Measurements from ENCODE around the gene CCDC69. TPM values are rescaled to one million over a fixed set of nuclear protein-coding genes. Genes with fewer than 3 reads are reported as not detected.
A peak's percentile ranks its signal among the peaks of the same experiment; 100 is the strongest.

The CCDC69 gene
- total RNA-seq, 1 experiment from 2014 or later: not detected

- peak; percentile 2 for DNase-seq (ENCODE audit: low read depth)
- in situ Hi-C loops (cut with HindIII; ENCODE audit: low pct_unique_long_range_greater_than_20kb, low sequenced_read_pairs): no loop called here
Measured at GRCh38 chr5:151156507-151157420, 67.1 kb downstream of the CCDC69 start.

GRCh38 chr5:151155775-151156506 lies 68.0 kb downstream of the CCDC69 start:
- no peak for DNase-seq (ENCODE audit: low read depth)
- in situ Hi-C loops (cut with HindIII; ENCODE audit: low pct_unique_long_range_greater_than_20kb, low sequenced_read_pairs): no loop called here

GRCh38 chr5:151154931-151155774 lies 68.7 kb downstream of the CCDC69 start:
- DNase-seq (ENCODE audit: low read depth): no peak
- in situ Hi-C loops (cut with HindIII; ENCODE audit: low pct_unique_long_range_greater_than_20kb, low sequenced_read_pairs): no loop called here

GRCh38 chr5:151153766-151154272 lies 70.1 kb downstream of the CCDC69 start:
- DNase-seq (ENCODE audit: low read depth): no peak
- in situ Hi-C loops (cut with HindIII; ENCODE audit: low pct_unique_long_range_greater_than_20kb, low sequenced_read_pairs): no loop called here

GRCh38 chr5:151153300-151153699 lies 70.6 kb downstream of the CCDC69 start:
- no peak for DNase-seq (ENCODE audit: low read depth)
- in situ Hi-C loops (cut with HindIII; ENCODE audit: low pct_unique_long_range_greater_than_20kb, low sequenced_read_pairs): no loop called here

- DNase-seq (ENCODE audit: low read depth): no peak
- in situ Hi-C loops (cut with HindIII; ENCODE audit: low pct_unique_long_range_greater_than_20kb, low sequenced_read_pairs): no loop called here
Measured at GRCh38 chr5:151151793-151152192, 72.1 kb downstream of the CCDC69 start.

- DNase-seq (ENCODE audit: low read depth): no peak
- in situ Hi-C loops (cut with HindIII; ENCODE audit: low pct_unique_long_range_greater_than_20kb, low sequenced_read_pairs): no loop called here
Measured at GRCh38 chr5:151151263-151151660, 72.6 kb downstream of the CCDC69 start.

- in situ Hi-C loops (cut with HindIII; ENCODE audit: low pct_unique_long_range_greater_than_20kb, low sequenced_read_pairs): no loop called here
- no peak for DNase-seq (ENCODE audit: low read depth)
Measured at GRCh38 chr5:151150471-151151262, 73.2 kb downstream of the CCDC69 start.

GRCh38 chr5:151148583-151148982 lies 75.3 kb downstream of the CCDC69 start:
- in situ Hi-C loops (cut with HindIII; ENCODE audit: low pct_unique_long_range_greater_than_20kb, low sequenced_read_pairs): no loop called here
- no peak for DNase-seq (ENCODE audit: low read depth)

GRCh38 chr5:151147033-151147432 lies 76.9 kb downstream of the CCDC69 start:
- in situ Hi-C loops (cut with HindIII; ENCODE audit: low pct_unique_long_range_greater_than_20kb, low sequenced_read_pairs): no loop called here

GRCh38 chr5:151146061-151146460 lies 77.8 kb downstream of the CCDC69 start:
- in situ Hi-C loops (cut with HindIII; ENCODE audit: low pct_unique_long_range_greater_than_20kb, low sequenced_read_pairs): no loop called here
- no peak for DNase-seq (ENCODE audit: low read depth)

More at GRCh38 chr5:151147033-151147432, 76.9 kb downstream of the CCDC69 start:
- DNase-seq (ENCODE audit: low read depth): no peak

GRCh38 chr5:151144922-151145321 lies 79.0 kb downstream of the CCDC69 start:
- DNase-seq (ENCODE audit: low read depth): no peak
- in situ Hi-C loops (cut with HindIII; ENCODE audit: low pct_unique_long_range_greater_than_20kb, low sequenced_read_pairs): no loop called here

GRCh38 chr5:151144275-151144674 lies 79.6 kb downstream of the CCDC69 start:
- no peak for DNase-seq (ENCODE audit: low read depth)
- in situ Hi-C loops (cut with HindIII; ENCODE audit: low pct_unique_long_range_greater_than_20kb, low sequenced_read_pairs): no loop called here

GRCh38 chr5:151143645-151144044 lies 80.2 kb downstream of the CCDC69 start:
- in situ Hi-C loops (cut with HindIII; ENCODE audit: low pct_unique_long_range_greater_than_20kb, low sequenced_read_pairs): no loop called here
- DNase-seq (ENCODE audit: low read depth): no peak

- DNase-seq (ENCODE audit: low read depth): no peak
- in situ Hi-C loops (cut with HindIII; ENCODE audit: low pct_unique_long_range_greater_than_20kb, low sequenced_read_pairs): no loop called here
Measured at GRCh38 chr5:151142933-151143332, 81.0 kb downstream of the CCDC69 start.

- no peak for DNase-seq (ENCODE audit: low read depth)
- in situ Hi-C loops (cut with HindIII; ENCODE audit: low pct_unique_long_range_greater_than_20kb, low sequenced_read_pairs): no loop called here
Measured at GRCh38 chr5:151141535-151141934, 82.4 kb downstream of the CCDC69 start.

GRCh38 chr5:151140686-151141459 lies 83.0 kb downstream of the CCDC69 start:
- no peak for DNase-seq (ENCODE audit: low read depth)
- in situ Hi-C loops (cut with HindIII; ENCODE audit: low pct_unique_long_range_greater_than_20kb, low sequenced_read_pairs): no loop called here

Data from Caki2 (cell line).